Peyer's patch (tissue), 4 donors: Measurements from ENCODE around the gene MED28. TPM values are rescaled to one million over a fixed set of nuclear protein-coding genes. Genes with fewer than 3 reads are reported as not detected.

ENCODE experiments used
- DNase-seq, 3 donors: peaks; one replicate each; pipeline ENCODE4 v3.0.0-alpha.2; 2017 to 2019
- H3K27ac ChIP-seq, 4 donors: fragments of 200-600 bp; sonication (generic); one replicate each; pipeline ENCODE4 v1.5.1; 2016 to 2019
- H3K27me3 ChIP-seq, 2 donors: fragments of 200-600 bp; sonication (generic); one replicate each; pipeline ENCODE4 v1.5.1; 2019
- H3K36me3 ChIP-seq, 3 donors: fragments of 200-600 bp; sonication (generic); one replicate each; pipeline ENCODE4 v1.5.1; 2016 to 2019
- H3K4me1 ChIP-seq, 4 donors: fragments of 200-600 bp; sonication (generic); one replicate each; pipeline ENCODE4 v1.5.1; 2016 to 2019
- H3K4me3 ChIP-seq, 4 donors: fragments of 200-600 bp; sonication (generic); 1 replicate in 3 of 4; 2 replicates in 1 of 4; pipeline ENCODE4 v1.5.1; 2016 to 2019; ENCODE audit warnings: mild to moderate bottlenecking in 1 of 4
- H3K9me3 ChIP-seq, 4 donors: fragments of 200-600 bp; sonication (generic); one replicate each; pipeline ENCODE4 v1.5.1; 2016 to 2019; ENCODE audit warnings: mild to moderate bottlenecking in 1 of 4
- CTCF ChIP-seq, 6 experiments: fragments of 450-650 bp in 4 of 6; fragments of 200-600 bp in 2 of 6; sonication (generic) in 1 of 6; IDR thresholded peaks; one replicate each; pipeline ENCODE4 v1.5.1; 2017 to 2019; ENCODE audit warnings: antibody characterized with exemption in 6 of 6, mild to moderate bottlenecking in 3 of 6, moderate library complexity in 1 of 6
- POLR2A ChIP-seq, 2 donors: fragments of 450-650 bp; IDR thresholded peaks; one replicate each; pipeline ENCODE4 v1.5.1; 2017; ENCODE audit warnings: antibody characterized with exemption in 2 of 2, mild to moderate bottlenecking in 2 of 2, moderate library complexity in 2 of 2
- total RNA-seq, 4 donors: library from RNA; depleted of rRNA; stranded (reverse); fragments of >200 nt; gene quantifications; one replicate each; pipeline ENCODE4 v1.1.0, GENCODE V29; 2016

MED28 gene
- total RNA-seq, 4 donors from 2014 or later = 12.6 to 21.0 (median 18.9) TPM

DNA sequence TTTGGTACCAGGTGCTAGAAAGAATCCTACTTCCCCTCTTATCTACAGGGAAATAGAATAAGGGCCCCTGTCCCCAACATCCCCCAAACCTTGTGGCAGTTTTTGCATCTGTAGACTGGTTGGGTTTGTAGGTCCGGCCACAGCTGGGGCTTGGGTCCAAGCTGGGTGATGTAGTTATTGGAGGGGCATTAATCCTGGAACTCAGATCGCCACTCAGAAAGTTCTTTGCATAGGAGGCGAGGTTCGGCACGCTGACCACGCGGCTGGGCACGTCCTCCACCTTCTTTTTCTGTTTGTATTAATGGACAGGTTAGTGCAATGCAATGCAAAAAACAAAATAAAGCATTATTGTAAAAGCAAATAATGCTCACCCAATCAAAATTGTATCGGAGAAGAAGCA, 19.2 kb downstream of the MED28 start:
- no peak for DNase-seq
- Histone ChIP-seq H3K9me3 (no peaks in the 10 kb centered on the region), H3K27me3 (no peaks in the 10 kb centered on the region), H3K36me3 (peaks cover 0 to 73% (median 0%) of the 10 kb centered on the region in 3 donors), H3K27ac (no peak overlapping the region), H3K4me1 (no peaks in the 10 kb centered on the region), H3K4me3 (no peak overlapping the region)
- TF ChIP-seq POLR2A (IDR thresholded peaks at IDR 0.05) = no peak

DNA sequence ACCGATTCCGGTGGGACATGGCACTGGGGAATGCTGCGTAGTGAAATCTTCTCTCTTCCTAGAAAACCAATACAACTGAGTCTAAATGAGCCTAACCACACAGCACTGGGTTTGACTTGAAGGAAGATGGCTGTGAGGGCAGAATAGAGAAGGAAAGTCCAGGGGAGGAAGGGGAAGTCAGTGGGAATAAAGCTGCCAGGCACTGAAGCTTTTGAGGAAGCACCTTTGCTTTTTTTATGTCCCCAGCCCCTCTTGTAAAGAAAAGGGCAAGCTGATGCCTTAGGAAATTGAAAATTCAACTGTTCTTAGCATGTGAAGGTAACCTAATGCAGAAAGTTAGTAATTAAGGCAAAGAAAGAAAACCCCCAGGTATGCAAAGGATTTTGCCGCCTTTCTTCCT, 20.6 kb downstream of the MED28 start:
- TF ChIP-seq POLR2A (IDR thresholded peaks at IDR 0.05) = no peak
- no peak for TF ChIP-seq CTCF (IDR thresholded peaks at IDR 0.05)
- no peaks in the 10 kb centered on the region for H3K9me3 ChIP-seq
- H3K27ac ChIP-seq = no peak overlapping the region
- H3K27me3 ChIP-seq = no peaks in the 10 kb centered on the region
- peaks cover 0 to 58% (median 0%) of the 10 kb centered on the region in 3 donors for H3K36me3 ChIP-seq
- no peaks in the 10 kb centered on the region for H3K4me1 ChIP-seq
- no peak for DNase-seq
- H3K4me3 ChIP-seq = no peak overlapping the region

- Histone ChIP-seq H3K27me3 (no peaks in the 10 kb centered on the region), H3K4me3 (no peak overlapping the region), H3K27ac (no peak overlapping the region), H3K4me1 (no peaks in the 10 kb centered on the region), H3K9me3 (no peaks in the 10 kb centered on the region), H3K36me3 (peaks cover 0 to 46% (median 0%) of the 10 kb centered on the region in 3 donors)
- TF ChIP-seq POLR2A (IDR thresholded peaks at IDR 0.05) = no peak
- no peak for TF ChIP-seq CTCF (IDR thresholded peaks at IDR 0.05)
- DNase-seq = no peak
Observed at GRCh38 chr4:17636341-17636695, 21.9 kb downstream of the MED28 start.

GRCh38 chr4:17636696-17637622, 22.5 kb downstream of the MED28 start:
- Histone ChIP-seq H3K27ac (no peak overlapping the region), H3K27me3 (no peaks in the 10 kb centered on the region), H3K9me3 (no peaks in the 10 kb centered on the region), H3K4me3 (no peak overlapping the region), H3K4me1 (no peaks in the 10 kb centered on the region), H3K36me3 (peaks cover 0 to 39% (median 0%) of the 10 kb centered on the region in 3 donors)
- DNase-seq = peak; percentile 74 to 89 (median 81)
- TF ChIP-seq CTCF (IDR thresholded peaks at IDR 0.05) (peak; percentile 62 to 96 (median 72)), POLR2A (IDR thresholded peaks at IDR 0.05) (no peak)

- Histone ChIP-seq H3K27ac (no peak overlapping the region), H3K27me3 (no peaks in the 10 kb centered on the region), H3K36me3 (peaks cover 0 to 17% (median 0%) of the 10 kb centered on the region in 3 donors), H3K9me3 (no peaks in the 10 kb centered on the region), H3K4me1 (no peaks in the 10 kb centered on the region), H3K4me3 (no peak overlapping the region)
- no peak for DNase-seq
- TF ChIP-seq POLR2A (IDR thresholded peaks at IDR 0.05) = no peak
- TF ChIP-seq CTCF (IDR thresholded peaks at IDR 0.05) = no peak
Observed at GRCh38 chr4:17639136-17639535, 24.7 kb downstream of the MED28 start.

- DNase-seq = no peak
- Histone ChIP-seq H3K27me3 (no peaks in the 10 kb centered on the region), H3K9me3 (no peaks in the 10 kb centered on the region), H3K36me3 (no peaks in the 10 kb centered on the region), H3K27ac (no peak overlapping the region), H3K4me1 (no peaks in the 10 kb centered on the region), H3K4me3 (no peak overlapping the region)
- TF ChIP-seq CTCF (IDR thresholded peaks at IDR 0.05) (no peak), POLR2A (IDR thresholded peaks at IDR 0.05) (no peak)
Observed at GRCh38 chr4:17642398-17642783, 27.9 kb downstream of the MED28 start.
